UCSD-AML1 (cell line): ENCODE measurements around the gene TNNC1.
A peak's percentile ranks its signal among the peaks of the same experiment; 100 is the strongest.

Experiments used
- DNase-seq: peaks from one replicate; lab custom pipeline; 2025; ENCODE audit not compliant: unreplicated experiment; lab: John Stamatoyannopoulos, UW

Gene TNNC1

GRCh38 chr3:52432225-52432624 lies 21.6 kb downstream of the TNNC1 start:
- DNase-seq = no peak

DNA sequence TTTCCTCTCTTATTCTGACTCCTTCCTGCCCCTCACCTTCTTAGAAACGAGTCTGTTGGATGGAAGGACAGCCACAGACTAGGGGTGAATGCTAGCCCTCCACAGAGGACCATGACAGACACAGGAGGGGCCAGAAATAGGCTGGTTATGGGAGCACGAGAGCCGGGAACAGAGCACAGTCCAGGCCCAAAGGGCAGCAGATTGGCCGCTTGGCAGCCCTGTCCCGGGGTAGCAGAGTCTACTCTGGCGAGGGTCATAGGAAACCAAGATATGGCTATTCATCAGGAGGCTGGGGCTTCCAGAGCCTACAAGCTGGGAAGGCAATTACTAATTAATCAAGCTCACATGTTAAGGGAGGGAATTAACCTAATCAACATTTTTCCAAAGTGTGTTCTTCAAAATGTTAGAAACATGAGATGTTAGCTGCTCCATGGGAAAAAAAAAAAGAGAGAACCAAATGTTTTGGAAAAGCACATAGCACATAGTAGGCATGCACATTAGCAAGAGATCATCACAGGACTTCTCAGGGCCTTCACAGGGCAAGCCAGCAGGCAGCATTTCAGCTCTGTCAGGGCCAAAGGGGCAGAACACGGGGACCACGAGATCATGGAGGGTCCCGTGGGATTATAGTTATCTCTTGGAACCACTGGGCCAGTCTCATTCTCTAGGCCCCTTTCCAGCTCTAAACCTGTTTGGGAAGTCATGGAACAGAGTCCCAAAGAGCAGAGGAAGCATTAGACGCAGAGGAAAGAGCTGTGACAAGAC lies 22.2 kb downstream of the TNNC1 start:
- no peak for DNase-seq

DNA sequence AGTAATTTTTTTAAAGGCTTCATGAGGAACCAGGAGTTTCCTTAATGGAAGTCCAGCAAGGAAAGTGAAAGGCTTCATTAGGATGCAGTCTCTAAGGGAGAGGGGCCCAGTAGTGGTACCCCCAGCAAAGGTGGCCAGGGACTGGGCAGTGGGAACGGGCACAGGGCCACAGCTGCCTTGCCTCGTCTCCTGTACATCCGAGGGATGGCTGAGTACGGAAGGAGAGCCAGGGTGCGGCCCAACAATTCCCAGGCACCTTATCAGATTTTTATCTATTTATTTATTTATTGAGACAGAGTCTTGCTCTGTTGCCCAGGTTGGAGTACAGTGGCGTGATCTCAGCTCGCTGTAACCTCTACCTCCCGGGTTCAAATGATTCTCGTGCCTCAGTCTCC lies 23.4 kb downstream of the TNNC1 start:
- DNase-seq = no peak

GRCh38 chr3:52429779-52430415 lies 23.9 kb downstream of the TNNC1 start:
- DNase-seq = no peak

- no peak for DNase-seq
Observed at GRCh38 chr3:52429031-52429430, 24.8 kb downstream of the TNNC1 start.

DNA sequence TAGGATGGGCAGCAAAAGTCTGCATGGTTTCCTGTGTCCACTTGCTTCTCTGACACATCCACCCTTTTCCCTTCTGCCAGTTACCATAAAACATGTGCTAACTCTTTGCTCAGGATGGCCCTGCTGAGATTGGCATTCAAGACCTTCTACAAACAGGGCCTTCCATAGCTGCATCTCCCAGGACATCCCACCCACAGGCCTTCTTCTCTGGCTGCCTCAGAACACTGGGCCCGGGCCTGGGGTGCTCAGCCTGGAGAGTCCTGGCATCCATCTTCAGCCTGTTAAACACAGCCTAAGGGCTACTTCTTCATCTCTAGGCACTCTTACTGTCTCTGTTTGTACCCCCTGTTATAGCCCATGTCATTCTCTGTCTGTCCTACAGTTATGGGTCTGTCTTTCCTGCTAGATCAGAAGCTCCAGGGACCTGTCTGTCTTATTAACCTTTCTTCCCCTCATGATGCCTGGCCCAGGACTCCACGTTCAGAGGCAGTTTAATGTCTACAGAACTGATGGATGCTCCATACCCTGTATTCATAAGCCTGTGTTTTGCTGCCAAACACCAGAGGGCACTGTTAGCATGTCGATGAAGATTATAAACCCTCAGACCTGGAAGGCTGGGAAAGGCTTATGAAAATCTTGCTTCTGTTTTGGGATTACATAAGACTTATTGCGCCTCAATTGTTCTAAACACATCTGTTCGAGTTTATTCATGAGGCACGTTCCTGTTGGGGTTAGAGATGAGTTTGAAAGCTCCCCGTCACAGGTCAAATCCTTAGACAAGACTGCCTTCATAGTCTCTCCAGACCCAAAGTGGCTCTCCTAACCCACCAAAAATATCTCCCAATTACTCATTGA lies 25.5 kb downstream of the TNNC1 start:
- peak; percentile 27 for DNase-seq

DNA sequence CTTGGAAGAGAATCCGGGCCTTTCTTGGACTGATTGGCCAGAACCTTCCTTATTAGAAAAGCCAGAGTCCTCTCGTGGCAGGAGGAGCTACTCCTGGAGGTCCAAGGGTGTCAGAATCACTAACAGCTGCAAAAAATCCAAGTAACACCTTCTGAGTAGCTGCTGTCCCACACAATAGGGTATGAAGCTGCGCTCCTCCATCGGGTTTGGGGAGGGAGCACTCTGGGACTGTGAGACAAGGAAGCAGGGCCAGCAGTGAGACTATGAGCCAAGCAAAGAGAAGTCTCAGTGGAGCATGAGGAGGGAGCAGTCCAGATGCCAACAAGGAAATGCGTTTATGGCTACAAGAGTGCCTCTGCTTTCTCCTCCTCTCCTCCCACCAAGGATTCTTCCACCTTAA lies 30.7 kb downstream of the TNNC1 start:
- DNase-seq = no peak

- no peak for DNase-seq
Observed at GRCh38 chr3:52422669-52423068, 31.2 kb downstream of the TNNC1 start.

DNA sequence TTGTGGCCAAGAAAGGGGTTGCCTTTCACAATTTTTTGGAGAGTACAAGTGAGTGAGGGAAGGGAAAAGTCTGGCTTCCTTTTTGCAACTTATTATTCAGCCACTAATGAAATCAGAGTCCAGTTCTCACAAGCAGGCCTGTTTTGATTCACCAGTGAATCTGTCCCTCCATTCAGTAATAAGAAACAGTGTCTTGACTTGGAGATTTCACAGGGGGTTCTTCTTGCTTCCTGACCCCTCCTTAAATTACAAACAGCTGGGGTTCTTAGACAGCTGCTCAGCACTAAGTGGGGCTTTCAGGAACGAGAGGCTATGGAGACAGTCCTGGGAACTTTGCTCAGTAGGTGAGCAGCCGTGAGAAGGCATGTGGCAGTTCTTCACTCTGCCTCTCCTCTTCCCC lies 33.5 kb downstream of the TNNC1 start:
- no peak for DNase-seq

DNA sequence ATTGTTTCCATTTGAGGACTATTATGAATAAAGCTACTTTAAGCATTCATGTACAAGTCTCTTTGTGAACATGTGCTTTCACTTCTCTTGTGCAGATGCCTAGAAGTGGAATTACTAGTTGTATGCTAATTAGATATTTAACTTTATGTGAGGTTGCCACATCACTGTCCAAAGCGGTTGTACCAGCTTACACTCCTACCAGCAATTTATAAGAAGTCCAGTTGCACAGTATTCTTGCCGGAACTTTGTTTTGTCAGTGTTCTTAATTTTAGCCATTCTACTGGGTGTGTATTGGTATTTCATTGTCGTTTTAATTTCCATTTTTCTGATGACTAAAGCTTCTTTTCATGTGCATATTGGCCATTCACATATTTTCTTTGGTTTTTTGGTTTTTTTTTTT lies 38.0 kb downstream of the TNNC1 start:
- DNase-seq = no peak

DNA sequence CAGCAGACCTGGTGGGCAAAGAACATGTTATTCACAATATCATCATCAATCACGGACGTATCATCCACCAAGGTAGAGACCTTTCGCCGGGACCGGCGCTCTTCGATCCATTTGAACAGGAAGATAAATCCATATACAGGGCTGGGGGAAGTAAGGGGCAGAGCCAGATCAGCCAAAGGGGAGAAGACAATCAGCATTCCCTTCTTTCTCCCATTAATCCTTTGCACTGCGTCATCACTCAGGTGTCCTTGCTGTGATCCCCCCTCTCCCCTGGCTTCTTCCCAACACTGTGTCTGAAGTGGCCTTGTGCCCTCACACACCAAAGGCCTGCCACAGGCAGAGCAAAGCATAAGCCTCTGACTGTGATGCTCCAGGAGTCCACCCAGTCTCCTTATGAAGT lies 45.4 kb downstream of the TNNC1 start:
- DNase-seq = no peak

DNA sequence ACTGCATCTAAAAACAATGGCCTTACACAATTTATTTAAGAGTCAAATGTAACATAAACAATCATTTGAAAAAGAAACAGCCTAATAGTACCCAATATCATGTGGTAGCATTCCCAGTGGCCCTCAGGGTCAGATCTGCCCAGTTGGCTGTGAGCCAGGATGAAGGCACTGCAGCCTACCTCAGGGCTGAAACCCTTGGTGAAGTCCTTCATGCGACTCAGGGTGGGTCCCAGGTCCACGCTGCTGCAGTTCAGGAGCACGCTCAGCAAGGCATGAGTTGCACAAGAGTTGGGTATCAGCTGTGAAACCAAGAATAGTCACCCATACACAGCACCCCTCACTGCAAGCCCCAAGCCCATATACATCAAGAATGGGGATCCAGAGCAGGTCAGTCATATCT lies 46.1 kb downstream of the TNNC1 start:
- DNase-seq = no peak

- DNase-seq = no peak
Observed at GRCh38 chr3:52406791-52407510, 46.9 kb downstream of the TNNC1 start.

GRCh38 chr3:52406231-52406661 lies 47.6 kb downstream of the TNNC1 start:
- no peak for DNase-seq

- no peak for DNase-seq
Observed at GRCh38 chr3:52405601-52406110, 48.2 kb downstream of the TNNC1 start.

DNA sequence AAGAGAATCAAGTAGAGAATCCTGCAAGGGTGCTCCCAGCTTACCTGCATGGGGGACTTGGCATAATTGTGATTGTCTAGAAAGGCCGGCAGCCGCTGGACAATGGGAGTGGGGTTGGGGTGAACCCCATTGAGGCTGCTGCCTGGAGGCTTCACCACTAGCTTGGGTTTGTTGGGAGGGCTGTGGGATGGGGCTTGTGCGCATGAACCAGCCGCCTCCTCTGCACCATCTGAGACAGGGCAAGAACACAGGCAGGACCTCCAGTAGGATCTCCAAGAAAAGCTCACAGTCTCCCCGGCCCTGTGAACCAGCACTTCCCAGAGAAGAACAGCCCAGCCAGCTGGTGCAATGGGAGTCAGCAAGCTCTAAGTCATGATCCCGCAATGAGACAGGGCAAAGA lies 48.8 kb downstream of the TNNC1 start:
- no peak for DNase-seq

GRCh38 chr3:52404391-52404790 lies 49.5 kb downstream of the TNNC1 start:
- no peak for DNase-seq

GRCh38 chr3:52403955-52404354 lies 49.9 kb downstream of the TNNC1 start:
- DNase-seq = no peak

GRCh38 chr3:52403271-52403841 lies 50.5 kb downstream of the TNNC1 start:
- no peak for DNase-seq

- DNase-seq = no peak
Observed at GRCh38 chr3:52402706-52403270, 51.1 kb downstream of the TNNC1 start.
